Mammary epithelial cell (primary cell): ENCODE results near the gene DNER.

Source experiments
- EZH2 ChIP-seq: IDR thresholded peaks from 2 replicates; pipeline ENCODE4 v1.6.1; 2012; ENCODE audit warnings: low read length, inconsistent platforms, borderline replicate concordance
- TF ChIP-seq, protein P1 (sequence below), 2 donors: IDR thresholded peaks in 1 of 2; conservative IDR thresholded peaks in 1 of 2; 2 replicates each; pipeline ENCODE4 v1.5.1; 2011 to 2012; ENCODE audit warnings: inconsistent platforms in 2 of 2, low read length in 2 of 2, mild to moderate bottlenecking in 2 of 2, control low read depth in 1 of 2, low read depth in 1 of 2; ENCODE audit not compliant: insufficient read depth in 1 of 2; ENCODE audit errors: extremely low read depth in 1 of 2

DNA sequence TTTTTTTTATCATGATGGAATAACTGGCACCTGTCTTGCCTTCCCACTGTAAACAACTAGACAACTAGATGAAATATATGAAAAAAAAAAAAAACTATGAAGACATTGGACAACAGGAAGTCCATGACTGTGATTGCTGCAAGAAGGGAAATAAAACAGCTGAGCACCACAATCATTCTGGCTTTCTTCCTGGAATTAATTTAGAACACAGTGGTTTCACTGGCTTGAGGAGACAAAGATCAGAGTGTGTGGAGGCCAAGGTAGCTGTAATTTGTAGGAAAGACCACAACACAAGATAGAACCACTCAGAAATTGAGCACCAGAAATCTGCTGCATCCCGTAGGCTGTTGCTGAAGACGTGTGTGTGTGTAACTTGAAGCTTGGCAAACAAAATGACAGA is 322.2 kb downstream of the DNER start:
- TF ChIP-seq, protein P1, sequence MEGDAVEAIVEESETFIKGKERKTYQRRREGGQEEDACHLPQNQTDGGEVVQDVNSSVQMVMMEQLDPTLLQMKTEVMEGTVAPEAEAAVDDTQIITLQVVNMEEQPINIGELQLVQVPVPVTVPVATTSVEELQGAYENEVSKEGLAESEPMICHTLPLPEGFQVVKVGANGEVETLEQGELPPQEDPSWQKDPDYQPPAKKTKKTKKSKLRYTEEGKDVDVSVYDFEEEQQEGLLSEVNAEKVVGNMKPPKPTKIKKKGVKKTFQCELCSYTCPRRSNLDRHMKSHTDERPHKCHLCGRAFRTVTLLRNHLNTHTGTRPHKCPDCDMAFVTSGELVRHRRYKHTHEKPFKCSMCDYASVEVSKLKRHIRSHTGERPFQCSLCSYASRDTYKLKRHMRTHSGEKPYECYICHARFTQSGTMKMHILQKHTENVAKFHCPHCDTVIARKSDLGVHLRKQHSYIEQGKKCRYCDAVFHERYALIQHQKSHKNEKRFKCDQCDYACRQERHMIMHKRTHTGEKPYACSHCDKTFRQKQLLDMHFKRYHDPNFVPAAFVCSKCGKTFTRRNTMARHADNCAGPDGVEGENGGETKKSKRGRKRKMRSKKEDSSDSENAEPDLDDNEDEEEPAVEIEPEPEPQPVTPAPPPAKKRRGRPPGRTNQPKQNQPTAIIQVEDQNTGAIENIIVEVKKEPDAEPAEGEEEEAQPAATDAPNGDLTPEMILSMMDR (conservative IDR thresholded peaks at IDR 0.05 in 1 of 2, IDR thresholded peaks at IDR 0.05 in 1 of 2; ENCODE audit: extremely low read depth in 1 of 2, insufficient read depth in 1 of 2, low read depth in 1 of 2, low read length in 2 of 2): no peak
- no peak for TF ChIP-seq EZH2
